Esophagus squamous epithelium (tissue), 4 donors: ENCODE data around the gene BMPER.

Experiments used
- POLR2A ChIP-seq, 4 donors: fragments of 450-650 bp; IDR thresholded peaks; one replicate each; pipeline ENCODE4 v1.6.1; 2017; ENCODE audit warnings: antibody characterized with exemption in 4 of 4, mild to moderate bottlenecking in 4 of 4, moderate library complexity in 3 of 4
- TF ChIP-seq, protein P1 (sequence below), 6 experiments: fragments of 450-650 bp in 4 of 6; fragments of 200-600 bp in 2 of 6; sonication (generic) in 2 of 6; IDR thresholded peaks; one replicate each; pipeline ENCODE4 v1.5.1; 2016 to 2019; ENCODE audit warnings: antibody characterized with exemption in 6 of 6, mild to moderate bottlenecking in 4 of 6, moderate library complexity in 4 of 6

GRCh38 chr7:34070511-34071323, 165.4 kb downstream of the BMPER start:
- TF ChIP-seq, protein P1, sequence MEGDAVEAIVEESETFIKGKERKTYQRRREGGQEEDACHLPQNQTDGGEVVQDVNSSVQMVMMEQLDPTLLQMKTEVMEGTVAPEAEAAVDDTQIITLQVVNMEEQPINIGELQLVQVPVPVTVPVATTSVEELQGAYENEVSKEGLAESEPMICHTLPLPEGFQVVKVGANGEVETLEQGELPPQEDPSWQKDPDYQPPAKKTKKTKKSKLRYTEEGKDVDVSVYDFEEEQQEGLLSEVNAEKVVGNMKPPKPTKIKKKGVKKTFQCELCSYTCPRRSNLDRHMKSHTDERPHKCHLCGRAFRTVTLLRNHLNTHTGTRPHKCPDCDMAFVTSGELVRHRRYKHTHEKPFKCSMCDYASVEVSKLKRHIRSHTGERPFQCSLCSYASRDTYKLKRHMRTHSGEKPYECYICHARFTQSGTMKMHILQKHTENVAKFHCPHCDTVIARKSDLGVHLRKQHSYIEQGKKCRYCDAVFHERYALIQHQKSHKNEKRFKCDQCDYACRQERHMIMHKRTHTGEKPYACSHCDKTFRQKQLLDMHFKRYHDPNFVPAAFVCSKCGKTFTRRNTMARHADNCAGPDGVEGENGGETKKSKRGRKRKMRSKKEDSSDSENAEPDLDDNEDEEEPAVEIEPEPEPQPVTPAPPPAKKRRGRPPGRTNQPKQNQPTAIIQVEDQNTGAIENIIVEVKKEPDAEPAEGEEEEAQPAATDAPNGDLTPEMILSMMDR (IDR thresholded peaks at IDR 0.05): no peak
- TF ChIP-seq POLR2A (IDR thresholded peaks at IDR 0.05): no peak
